GM06990 (cell line): ENCODE measurements around the gene KIF5C.

ENCODE experiments used
- DNase-seq: peaks from one replicate; pipeline ENCODE4 v3.0.0-alpha.2; 2011; ENCODE audit not compliant: insufficient read length; ENCODE audit errors: extremely low read depth
- H3K27me3 ChIP-seq: replicated peaks from 2 replicates; pipeline ENCODE4 v1.6.0; 2011; ENCODE audit warnings: low read length; ENCODE audit not compliant: control insufficient read depth, insufficient read depth
- H3K36me3 ChIP-seq: 2 replicates; pipeline ENCODE4 v1.5.1; 2011; ENCODE audit warnings: low read length; ENCODE audit not compliant: control insufficient read depth, insufficient read depth
- H3K4me3 ChIP-seq: replicated peaks from 2 replicates; pipeline ENCODE4 v1.5.1; 2011; ENCODE audit warnings: low read depth, mild to moderate bottlenecking, control low read depth, low read length
- TF ChIP-seq, protein P1 (sequence below): IDR thresholded peaks from 2 replicates; pipeline ENCODE4 v1.5.1; 2011; ENCODE audit warnings: low read length, control low read depth, mild to moderate bottlenecking, inconsistent platforms; ENCODE audit not compliant: insufficient read depth, poor library complexity, severe bottlenecking

KIF5C gene

DNA sequence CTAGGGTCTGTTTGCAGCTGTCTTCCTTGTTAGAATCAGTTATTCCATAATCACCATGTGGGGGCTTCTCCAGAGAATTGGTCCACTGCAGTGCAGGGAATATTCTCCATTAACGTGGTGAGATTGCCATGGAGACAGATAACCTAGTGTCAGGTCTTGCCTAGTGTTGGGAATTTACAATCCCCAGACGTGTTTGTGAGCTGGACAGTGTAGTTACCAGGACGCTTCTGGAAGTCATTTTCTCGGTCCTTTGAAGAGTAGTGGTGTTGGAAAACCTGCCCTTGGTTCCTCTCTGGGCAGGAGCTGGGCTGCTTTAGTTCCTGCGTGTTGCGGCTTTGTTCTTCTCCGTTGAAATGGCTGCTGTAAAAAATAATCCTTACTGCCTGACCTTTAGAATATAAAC is 94.6 kb downstream of the KIF5C start:
- no peak overlapping the region for H3K4me3 ChIP-seq
- H3K27me3 ChIP-seq: no peaks in the 10 kb centered on the region
- TF ChIP-seq, protein P1, sequence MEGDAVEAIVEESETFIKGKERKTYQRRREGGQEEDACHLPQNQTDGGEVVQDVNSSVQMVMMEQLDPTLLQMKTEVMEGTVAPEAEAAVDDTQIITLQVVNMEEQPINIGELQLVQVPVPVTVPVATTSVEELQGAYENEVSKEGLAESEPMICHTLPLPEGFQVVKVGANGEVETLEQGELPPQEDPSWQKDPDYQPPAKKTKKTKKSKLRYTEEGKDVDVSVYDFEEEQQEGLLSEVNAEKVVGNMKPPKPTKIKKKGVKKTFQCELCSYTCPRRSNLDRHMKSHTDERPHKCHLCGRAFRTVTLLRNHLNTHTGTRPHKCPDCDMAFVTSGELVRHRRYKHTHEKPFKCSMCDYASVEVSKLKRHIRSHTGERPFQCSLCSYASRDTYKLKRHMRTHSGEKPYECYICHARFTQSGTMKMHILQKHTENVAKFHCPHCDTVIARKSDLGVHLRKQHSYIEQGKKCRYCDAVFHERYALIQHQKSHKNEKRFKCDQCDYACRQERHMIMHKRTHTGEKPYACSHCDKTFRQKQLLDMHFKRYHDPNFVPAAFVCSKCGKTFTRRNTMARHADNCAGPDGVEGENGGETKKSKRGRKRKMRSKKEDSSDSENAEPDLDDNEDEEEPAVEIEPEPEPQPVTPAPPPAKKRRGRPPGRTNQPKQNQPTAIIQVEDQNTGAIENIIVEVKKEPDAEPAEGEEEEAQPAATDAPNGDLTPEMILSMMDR: no peak
- DNase-seq: no peak
- no peaks in the 10 kb centered on the region for H3K36me3 ChIP-seq

DNA sequence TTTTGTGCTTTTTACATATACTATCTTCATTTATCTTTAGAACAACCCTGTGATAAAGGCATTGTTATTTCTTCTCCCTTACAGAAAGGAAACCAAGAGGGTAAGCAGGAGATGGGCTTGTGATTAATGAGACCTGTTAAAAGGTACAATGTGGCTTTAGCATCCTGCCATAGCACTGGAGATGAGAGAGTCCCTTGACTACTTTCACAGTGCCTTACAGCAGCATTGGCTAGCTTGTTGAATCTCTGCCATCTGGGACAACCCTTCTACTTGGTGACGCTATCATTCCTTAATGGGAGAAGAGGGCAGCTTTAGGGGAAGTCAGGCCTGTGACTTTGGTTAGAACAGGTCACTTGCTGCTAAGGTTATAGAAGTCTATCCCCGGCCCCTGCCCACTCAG is 95.4 kb downstream of the KIF5C start:
- TF ChIP-seq, protein P1: no peak
- Histone ChIP-seq H3K4me3 (no peak overlapping the region), H3K27me3 (no peaks in the 10 kb centered on the region), H3K36me3 (no peaks in the 10 kb centered on the region)
- DNase-seq: no peak

DNA sequence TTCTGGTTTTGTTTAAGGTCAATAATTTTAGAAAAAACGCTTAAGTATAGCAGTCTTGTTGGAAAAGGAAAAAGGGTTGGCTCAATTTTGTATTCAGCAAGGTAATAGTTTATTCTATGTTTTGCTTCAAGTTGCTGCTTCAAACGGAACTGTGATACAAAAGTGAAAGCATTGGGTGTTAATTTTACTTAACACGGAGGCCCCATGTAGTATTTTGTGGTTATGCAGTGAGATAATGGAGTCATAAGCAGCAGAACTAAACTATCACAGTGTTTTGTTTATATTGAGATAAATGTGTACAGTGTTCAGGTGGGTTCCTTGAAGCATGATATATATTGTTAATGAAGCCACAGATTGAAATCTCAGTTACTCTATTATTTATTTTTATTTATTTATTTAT is 96.5 kb downstream of the KIF5C start:
- DNase-seq: peak; percentile 29
- Histone ChIP-seq H3K36me3 (no peaks in the 10 kb centered on the region), H3K4me3 (no peak overlapping the region), H3K27me3 (no peaks in the 10 kb centered on the region)
- TF ChIP-seq, protein P1: no peak

DNA sequence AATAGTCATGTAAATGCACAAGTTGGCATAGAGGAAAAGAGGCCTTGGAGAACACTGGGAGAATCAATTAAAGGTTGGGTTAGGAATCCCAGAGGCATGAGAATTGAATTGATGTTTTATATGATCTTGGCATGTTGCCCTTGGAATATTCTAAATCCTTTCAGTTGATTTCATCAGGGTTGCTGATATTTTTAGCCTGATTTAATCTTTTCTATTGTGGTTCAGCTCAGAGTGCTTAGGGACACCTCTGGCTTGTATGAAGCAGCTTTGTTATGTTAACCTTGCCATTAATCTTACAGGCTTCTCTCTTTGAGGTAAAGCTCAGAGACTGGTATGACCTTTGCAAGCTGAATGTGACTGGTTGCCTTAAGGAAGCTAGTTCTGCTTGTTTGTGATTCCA is 99.1 kb downstream of the KIF5C start:
- H3K4me3 ChIP-seq: no peak overlapping the region

DNA sequence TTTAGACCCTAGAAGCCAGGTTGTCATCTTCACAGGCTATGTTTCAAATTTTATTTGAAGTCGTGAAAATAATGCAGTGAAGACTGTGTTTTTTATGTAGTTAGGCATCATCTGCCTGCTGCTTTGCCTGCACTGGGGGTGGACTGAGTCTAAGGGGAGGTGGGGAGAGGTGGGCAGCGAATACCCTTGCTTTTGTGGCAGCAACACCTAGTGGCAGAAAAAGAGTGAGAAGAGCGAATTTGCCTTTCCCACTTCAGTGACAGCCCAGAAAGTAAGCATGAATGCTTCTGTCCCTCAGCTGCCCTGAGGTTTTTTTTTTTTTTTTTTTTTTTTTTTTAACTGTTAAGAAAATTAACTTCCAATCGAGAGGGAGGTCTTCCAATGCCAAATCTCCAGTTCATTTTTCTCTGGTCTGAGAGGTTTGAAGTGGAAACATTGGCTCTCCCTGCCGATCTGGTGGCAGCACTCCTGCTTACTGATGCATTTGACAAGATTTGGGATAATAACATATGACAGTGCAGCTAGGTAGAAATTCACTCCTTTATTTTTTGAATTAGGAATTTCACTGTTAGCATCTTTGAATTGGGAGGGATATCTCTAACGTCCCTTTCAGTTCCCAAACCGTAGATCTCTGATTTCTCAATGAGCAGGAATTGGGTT is 103.1 kb downstream of the KIF5C start:
- DNase-seq: no peak
- no peaks in the 10 kb centered on the region for H3K36me3 ChIP-seq
- H3K4me3 ChIP-seq: no peak overlapping the region
- no peaks in the 10 kb centered on the region for H3K27me3 ChIP-seq
- TF ChIP-seq, protein P1: peak; percentile 23

More for the DNA sequence above, 99.1 kb downstream of the KIF5C start:
- no peak for DNase-seq
- TF ChIP-seq, protein P1: no peak
- Histone ChIP-seq H3K36me3 (no peaks in the 10 kb centered on the region), H3K27me3 (no peaks in the 10 kb centered on the region)

DNA sequence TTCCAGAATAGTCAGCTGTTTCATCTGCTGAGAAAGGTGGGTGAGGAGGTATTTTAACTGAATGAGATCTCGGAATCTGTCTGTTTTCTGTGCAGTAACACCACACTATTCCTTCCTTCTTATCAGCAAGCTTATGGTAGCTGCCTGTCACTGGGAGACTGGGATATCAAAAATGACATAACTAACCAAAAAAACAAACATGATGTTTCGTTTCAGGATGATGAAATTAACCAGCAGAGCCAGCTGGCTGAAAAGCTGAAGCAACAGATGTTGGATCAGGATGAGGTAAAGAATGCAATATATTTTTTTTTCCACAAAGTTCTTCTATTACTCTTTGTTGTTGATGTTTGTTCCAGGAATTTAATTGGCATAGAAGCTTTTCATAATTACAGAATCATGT is 103.7 kb downstream of the KIF5C start:
- H3K27me3 ChIP-seq: no peaks in the 10 kb centered on the region
- H3K36me3 ChIP-seq: no peaks in the 10 kb centered on the region
- DNase-seq: no peak
- TF ChIP-seq, protein P1: no peak
- H3K4me3 ChIP-seq: no peak overlapping the region
